ENCODE results near the gene LAMTOR4.

GRCh38 chr7:100148559-100149328, at the start of gene LAMTOR4:
- TF ChIP-seq CTCF (IDR thresholded peaks at IDR 0.05) (peak in 1 of 3 experiments; percentile 25), POLR2A (IDR thresholded peaks at IDR 0.05; ENCODE audit: low read depth) (no peak), POLR2AphosphoS5 (IDR thresholded peaks at IDR 0.05) (peak; percentile 90 to 97)

All from esophagus muscularis mucosa (tissue), 3 donors.